Bronchial epithelial cell (primary cell): ENCODE results near the gene PRKRA. TPM values are rescaled to one million over a fixed set of nuclear protein-coding genes. Genes with fewer than 3 reads are reported as not detected.

ENCODE experiments used
- DNase-seq: peaks from one replicate; pipeline ENCODE4 v3.0.0-alpha.2; 2010; ENCODE audit warnings: low read depth
- FAIRE-seq: peaks from 2 replicates; lab custom pipeline; 2011; peaks lifted over from hg19 to GRCh38; lab: Jason Lieb, UNC
- H3K27me3 ChIP-seq: 2 replicates; pipeline ENCODE4 v1.5.1; 2011; ENCODE audit warnings: low read length; ENCODE audit not compliant: control insufficient read depth, insufficient read depth
- H3K36me3 ChIP-seq: 2 replicates; pipeline ENCODE4 v1.5.1; 2011; ENCODE audit warnings: low read length; ENCODE audit not compliant: control insufficient read depth, insufficient read depth
- H3K4me3 ChIP-seq: 2 replicates; pipeline ENCODE4 v1.5.1; 2011; ENCODE audit warnings: mild to moderate bottlenecking, low read depth, low read length, control low read depth
- CTCF ChIP-seq: IDR thresholded peaks from 2 replicates; pipeline ENCODE4 v1.5.1; 2011; ENCODE audit warnings: mild to moderate bottlenecking, moderate library complexity, low read length, control low read depth, inconsistent platforms; ENCODE audit not compliant: insufficient read depth, severe bottlenecking
- total RNA-seq: library from RNA; depleted of rRNA; stranded (reverse); fragments of >200 nt; gene quantifications from 2 replicates; pipeline ENCODE4 v1.2.1, GENCODE V29; 2014

Gene PRKRA
- total RNA-seq, 1 donor from 2014 or later, result 45.5 TPM

- H3K36me3 ChIP-seq, result peaks cover 12% of the 10 kb centered on the region
- no peaks in the 10 kb centered on the region for H3K27me3 ChIP-seq
- no peak overlapping the region for H3K4me3 ChIP-seq
- FAIRE-seq (no peak), DNase-seq (no peak)
- no peak for TF ChIP-seq CTCF
These were observed 9.5 kb downstream of the PRKRA start for GRCh38 chr2:178441426-178441825.

DNA sequence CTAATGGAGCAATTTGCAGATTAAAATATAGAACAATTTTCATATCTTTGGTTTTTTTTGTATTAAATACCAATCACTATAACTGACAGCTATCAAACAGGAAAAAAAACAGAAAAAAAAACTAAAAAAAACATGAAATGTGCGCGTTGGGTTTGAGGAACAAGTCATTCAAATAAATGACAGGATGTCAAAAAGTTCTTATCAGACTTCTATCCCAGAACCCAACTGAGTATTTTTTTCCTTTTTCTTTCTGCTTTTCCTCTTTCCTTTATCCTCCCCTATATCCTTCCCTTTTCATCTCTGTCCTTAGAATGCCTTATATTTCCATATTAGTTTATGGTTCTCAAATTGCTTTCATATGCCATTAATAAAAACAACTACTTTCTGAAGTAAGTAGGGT is 14.3 kb downstream of the PRKRA start:
- DNase-seq (no peak), FAIRE-seq (no peak)
- peaks cover 1% of the 10 kb centered on the region for H3K36me3 ChIP-seq
- H3K4me3 ChIP-seq, result no peak overlapping the region
- no peaks in the 10 kb centered on the region for H3K27me3 ChIP-seq
- no peak for TF ChIP-seq CTCF

- H3K27me3 ChIP-seq, result no peaks in the 10 kb centered on the region
- DNase-seq (no peak), FAIRE-seq (no peak)
- H3K36me3 ChIP-seq, result peaks cover 3% of the 10 kb centered on the region
- no peak overlapping the region for H3K4me3 ChIP-seq
- no peak for TF ChIP-seq CTCF
These were observed 21.6 kb downstream of the PRKRA start for GRCh38 chr2:178429336-178429735.

DNA sequence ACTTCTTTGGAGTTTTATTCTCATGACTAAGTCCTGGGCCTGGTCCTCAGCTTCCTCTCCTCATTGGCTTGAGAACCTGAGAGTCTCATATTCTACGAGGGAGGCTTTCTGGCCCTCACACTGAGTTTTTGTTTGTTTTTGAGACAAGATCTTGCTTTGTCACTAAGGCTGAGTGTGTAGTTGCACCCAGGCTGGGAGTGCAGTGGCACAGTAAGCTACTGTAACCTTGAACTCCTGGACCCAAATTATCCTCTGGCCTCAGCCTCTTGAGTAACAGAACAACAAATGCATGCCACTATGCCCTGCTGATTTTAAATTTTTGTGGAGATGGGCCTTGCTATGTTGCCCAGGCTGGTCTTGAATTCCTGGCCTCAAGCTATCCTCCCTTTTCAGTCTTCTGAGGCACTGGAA is 22.6 kb downstream of the PRKRA start:
- FAIRE-seq, result no peak
- Histone ChIP-seq H3K36me3 (peaks cover 3% of the 10 kb centered on the region), H3K4me3 (no peak overlapping the region), H3K27me3 (no peaks in the 10 kb centered on the region)
- TF ChIP-seq CTCF, result no peak
- DNase-seq, result no peak

- peaks cover 3% of the 10 kb centered on the region for H3K36me3 ChIP-seq
- TF ChIP-seq CTCF, result no peak
These were observed 23.5 kb downstream of the PRKRA start for GRCh38 chr2:178427458-178427857.

DNA sequence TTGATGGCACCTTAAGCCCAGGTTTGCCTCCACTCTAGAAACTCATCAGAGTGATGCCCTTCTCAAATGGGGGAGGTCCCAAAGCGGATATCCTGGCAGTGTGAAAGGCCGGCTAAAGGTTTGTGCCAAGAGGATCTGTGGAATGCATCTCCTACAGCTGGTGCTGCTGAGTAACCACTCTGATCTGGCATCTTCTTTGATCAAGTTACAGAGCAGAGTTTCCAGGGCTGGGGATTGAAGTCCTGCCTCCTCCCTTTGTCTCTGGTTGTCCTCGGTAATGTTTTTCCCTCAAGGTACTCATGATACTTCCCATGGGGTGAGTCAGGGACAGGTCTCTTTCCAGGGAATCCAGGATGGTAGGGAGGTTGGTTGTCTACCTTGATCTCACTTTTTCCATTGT is 24.6 kb downstream of the PRKRA start:
- no peak for DNase-seq
- no peak for TF ChIP-seq CTCF
- Histone ChIP-seq H3K4me3 (no peak overlapping the region), H3K27me3 (no peaks in the 10 kb centered on the region), H3K36me3 (peaks cover under 1% of the 10 kb centered on the region)
- FAIRE-seq, result no peak

More at GRCh38 chr2:178427458-178427857, 23.5 kb downstream of the PRKRA start:
- DNase-seq (no peak), FAIRE-seq (no peak)
- Histone ChIP-seq H3K4me3 (no peak overlapping the region), H3K27me3 (no peaks in the 10 kb centered on the region)
